Stimulated activated CD8-positive, alpha-beta memory T cell treated with anti-CD3 and anti-CD28 coated beads, Interleukin-2, amount 100 ng/mL, for 48 hours (primary cell): ENCODE data around the gene MKLN1.
"Not testable (repeated sequence)": the region's sequence is repeated elsewhere in the genome, so short reads cannot be mapped to it uniquely, and the experiment has no call there.

Experiments used
- DNase-seq, 2 donors: peaks; one replicate each; pipeline ENCODE4 v3.0.0-alpha.2; 2020; ENCODE audit warnings: low read depth in 2 of 2

Gene MKLN1

DNA sequence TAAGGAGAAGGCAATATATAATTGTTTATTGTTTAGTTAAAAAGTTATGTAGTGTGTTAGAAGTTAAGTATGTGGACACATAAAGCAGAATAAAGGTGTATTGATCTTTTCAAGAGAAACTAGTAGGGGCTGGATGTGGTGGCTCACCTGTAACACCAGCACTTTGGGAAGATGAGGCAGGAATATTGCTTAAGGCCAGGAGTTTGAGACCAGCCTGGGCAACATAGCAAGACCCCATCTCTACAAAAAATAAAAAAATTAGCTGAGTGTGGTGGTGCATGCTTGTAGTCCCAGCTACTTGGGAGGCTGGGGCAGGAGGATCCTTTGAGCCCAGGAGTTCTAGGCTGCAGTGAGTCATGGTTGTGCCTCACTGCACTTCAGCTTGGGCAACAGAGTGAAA, 135.0 kb downstream of the MKLN1 start:
- not testable (repeated sequence) for DNase-seq

DNA sequence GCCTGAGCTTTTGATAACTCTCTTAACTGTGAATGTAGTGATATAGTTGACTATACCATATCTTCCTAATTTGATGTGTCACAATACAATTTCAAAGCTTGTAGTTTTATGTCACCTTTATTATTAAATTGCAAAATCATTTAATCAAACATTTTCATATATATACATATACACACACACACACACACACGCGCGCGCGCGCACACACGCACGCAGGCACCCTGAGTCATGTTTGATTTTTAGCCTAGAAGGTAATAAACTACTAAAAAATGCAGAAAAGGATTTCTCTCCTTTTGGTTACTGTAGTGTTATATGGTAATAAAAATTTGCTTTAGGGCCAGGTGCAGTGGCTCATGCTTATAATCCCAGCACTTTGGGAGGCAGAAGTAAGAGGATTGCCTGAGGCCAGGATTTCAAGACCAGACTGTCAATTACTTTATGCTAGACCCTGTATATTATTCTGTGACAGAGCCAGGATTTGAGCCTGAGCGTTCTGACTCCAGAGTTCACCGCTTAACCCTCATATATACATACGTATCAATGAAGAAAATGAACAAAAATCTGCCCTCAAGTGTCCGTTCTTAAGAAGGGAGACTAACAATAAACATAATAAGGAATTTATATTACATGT, 139.2 kb downstream of the MKLN1 start:
- no peak for DNase-seq

DNA sequence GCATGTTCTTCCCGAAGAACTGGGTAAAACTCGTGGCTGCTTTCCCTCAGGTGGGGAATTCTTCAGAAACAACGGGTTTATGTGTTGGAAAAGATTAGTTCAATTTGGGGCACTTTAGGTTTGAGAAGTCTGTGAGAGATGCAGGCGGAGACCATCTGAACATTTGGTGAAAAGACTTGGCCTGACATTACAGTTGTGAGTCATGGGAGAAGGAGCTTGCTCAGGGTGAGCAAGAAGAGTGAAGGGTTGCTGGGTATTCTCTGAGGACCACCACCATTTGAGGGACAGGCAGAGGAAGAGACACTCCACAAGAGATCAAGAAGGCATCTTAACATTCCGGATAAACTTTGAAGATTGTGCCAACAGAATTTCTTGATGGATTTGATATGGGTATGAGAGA, 140.1 kb downstream of the MKLN1 start:
- DNase-seq = no peak

DNA sequence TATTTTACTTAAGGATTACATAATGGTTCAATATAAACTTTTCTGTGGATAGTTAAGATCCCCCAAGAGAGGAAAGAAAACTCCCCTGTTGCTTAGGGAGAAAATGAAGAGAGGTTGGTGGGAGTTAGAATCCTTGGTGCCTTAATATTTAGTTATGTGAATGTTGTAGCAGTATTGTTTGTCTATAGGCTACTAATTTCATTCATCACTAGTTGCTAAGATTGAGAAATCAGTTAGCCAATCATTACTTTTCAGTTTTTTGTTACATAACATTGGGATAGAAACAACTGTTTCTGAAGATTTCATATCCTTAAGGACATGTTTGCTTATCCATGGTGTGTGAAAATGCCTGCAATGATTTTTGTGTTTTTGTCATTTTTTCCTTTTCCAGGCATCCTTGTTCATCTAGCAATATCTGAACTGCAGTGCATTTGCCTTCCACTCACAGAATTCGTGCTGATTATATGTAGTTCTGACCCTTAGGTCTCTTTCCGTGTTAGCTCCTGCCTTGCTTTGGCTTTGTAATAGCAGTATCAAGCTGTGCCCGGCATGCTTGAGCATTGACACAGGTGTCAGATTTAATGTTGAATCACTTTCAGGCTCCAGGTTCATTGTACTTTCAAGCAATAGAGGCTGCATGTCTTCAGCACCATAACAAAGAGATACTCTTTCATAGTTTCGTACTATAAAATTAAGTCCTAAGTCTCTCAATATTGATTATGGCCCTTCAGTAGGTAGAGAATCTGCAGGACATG, 143.8 kb downstream of the MKLN1 start:
- no peak for DNase-seq

DNA sequence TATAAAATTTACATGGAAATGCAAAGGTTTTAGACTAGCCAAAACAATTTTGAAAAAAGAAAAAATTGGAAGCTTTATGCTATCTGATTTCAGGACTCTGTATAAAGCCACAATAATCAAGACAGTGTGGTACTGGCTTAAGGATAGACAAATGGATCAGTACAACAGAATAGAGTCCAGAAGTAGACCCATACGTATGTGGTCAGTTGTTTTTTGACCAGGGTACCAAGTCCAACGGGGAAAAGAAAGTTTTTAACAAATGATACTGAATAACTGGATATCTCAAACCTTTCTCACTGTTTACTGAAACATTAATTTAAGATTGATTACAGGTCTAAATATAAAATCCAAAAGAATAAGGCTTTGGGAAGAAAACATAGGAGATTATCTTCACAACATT, 149.1 kb downstream of the MKLN1 start:
- no peak for DNase-seq

DNA sequence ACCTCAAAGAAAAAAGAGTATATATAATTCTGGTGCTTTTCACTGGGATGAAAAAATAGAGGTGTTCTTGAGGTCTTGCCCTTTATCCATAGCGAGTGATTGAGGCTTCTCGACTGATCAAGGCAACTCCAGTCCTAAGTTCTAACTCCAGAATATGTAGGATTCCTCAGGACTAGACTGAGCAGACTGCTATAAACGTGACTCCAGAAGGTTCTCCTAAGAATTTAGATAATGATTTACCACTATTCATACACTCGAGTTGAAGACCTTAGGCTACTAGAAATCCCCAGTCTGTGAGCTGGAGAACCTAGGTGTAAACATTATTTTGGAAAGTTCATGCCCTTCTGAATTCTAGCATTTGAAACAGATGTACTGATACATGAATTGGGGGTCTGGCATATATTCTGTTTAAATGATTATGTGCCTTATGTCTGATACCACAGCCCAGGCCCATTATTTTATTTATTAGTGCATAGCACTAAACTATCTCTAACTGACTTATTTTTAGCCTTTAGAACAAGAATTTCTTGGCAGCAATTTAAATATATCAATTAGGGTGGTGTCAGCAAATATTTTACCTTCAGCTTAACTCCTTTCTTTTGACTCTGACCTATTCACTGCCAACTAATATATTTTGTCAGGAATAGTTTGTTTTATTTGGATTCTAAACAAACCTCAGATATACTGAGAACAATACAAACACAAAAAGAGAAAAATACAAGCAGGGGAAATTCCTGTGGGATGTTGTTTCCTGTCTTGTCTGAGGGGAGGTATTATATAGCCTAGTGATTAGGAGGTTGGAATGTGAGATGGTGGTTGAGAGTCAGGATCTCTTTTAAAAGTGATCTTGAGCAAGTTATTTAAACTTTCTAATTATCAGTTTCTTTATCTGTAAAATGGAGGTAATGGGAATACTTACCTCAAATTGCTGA, 153.0 kb downstream of the MKLN1 start:
- no peak for DNase-seq

DNA sequence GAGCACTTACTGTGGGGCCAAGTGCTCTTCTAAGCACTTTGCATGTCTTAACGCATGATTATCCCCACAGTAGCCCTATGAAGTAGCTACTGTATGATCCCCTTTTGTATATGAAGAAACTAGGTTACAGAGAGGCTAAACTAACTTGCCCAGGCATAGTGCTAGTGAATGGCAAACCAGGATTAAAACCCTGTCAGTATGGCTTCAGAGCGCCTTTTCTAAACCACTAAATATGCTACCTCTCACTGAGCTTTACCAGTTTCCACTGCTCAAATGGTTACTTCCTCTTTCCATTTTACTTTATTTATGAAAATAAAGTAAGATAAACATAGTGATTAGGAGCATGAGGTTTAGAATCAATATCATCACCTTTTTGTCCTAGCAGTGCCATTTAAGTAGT, 155.1 kb downstream of the MKLN1 start:
- no peak for DNase-seq

DNA sequence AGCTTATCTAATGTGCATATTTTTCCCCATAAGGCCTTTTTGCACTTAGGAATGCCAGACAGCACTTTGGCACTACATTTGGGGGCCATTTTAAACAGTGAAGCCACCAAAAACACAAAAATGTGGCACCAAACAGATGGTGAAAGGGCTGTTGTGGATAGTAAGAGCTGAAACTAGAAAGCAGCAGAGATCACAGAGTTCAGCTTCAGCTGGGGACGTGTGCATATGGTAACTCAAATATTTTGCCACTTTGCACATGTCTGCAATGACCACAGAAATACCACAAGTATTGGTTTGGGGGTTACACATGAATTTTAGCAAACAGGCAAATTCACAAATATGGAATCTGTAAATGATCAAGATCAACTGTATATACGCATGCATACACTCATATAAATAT, 155.9 kb downstream of the MKLN1 start:
- DNase-seq = no peak

DNA sequence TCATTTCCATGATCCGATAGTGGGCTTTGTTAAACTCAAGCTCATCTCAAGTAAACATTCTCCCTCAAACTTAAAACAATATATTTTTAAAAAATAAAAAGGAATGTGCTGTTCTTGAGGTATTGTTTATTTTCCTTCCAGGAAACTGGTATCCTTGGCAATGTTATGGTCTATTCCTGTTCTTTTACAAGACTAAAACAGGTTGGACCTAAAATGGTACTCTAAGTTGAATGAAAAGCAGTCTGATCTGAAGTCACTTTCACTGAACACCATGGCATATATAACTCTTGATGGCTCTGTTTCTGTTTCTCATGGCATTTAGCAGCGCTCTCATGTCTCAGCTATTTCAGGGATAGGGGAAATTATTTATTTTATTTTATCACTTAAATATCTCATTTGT, 158.7 kb downstream of the MKLN1 start:
- DNase-seq = no peak

DNA sequence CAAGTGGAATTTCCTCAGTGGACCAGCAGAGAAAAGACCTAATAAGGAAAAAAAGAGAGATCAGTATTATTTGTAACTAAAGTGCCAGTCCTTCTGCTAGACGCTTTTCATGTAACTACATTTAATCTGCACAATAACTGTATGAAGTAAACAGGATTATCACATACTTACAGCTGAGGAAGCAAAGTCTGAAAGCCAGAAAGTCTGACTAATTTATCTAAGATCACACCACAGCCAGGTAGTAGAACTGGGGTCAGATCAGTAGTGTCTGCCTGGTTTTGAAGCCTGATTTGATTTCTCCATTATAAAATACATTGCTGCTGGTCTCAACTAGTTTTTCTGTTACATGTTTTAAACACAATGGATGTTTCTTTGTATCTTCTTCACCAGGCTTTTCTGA, 159.5 kb downstream of the MKLN1 start:
- DNase-seq = no peak

DNA sequence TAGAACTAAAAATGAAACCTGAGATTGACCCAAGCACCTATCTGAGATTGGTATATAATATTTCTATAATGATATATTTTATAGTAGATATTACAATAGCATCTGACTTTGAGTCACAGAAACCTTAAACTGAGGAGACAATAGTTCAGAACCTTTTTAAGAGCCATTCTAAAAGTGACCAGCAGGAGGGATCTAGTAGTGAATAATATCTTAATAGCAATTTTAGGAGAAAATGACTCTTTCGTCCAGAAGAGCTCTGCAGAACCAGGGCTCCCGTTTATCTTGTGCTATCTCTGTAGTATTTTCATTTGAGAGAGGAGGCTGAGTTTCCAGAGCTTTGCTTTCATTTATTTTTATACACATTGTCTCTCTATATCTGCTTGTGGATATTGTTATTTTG, 160.7 kb downstream of the MKLN1 start:
- DNase-seq = no peak

DNA sequence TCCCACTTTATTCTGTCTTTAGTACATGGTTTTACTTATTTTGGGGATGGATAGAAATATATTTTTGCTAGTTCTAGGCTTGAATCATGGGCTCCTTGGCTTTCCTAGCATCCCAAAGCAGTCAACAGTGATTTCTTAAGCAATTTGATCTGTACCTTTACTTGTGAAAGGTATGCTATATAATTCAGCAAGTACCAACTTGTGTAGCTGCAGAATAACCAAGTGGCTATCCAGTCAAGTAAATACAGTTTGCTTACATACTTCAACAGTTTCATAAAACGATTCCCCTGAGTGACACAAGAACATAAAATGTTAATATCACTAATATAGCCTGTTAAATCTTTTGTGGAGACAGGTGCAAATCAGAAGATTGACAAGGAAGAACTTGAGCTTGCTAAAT, 161.5 kb downstream of the MKLN1 start:
- no peak for DNase-seq

DNA sequence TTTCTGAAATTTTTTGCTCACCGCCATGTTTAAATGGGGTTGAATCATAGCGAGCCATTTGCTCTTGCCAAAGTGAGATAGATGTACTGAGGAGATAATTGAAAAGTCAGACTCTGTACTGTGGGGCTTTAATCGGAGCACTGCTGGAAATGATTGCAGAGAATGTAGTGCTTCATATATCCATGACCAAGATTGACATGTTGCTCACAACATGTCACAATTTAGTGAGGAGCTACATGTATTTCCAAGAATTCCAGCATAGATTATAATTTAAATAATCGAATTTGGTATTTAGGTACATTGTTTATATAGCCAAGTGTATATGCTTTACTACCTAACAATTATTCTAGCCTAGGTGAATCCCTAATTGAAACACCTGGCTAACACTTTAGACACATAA, 162.2 kb downstream of the MKLN1 start:
- DNase-seq = no peak

DNA sequence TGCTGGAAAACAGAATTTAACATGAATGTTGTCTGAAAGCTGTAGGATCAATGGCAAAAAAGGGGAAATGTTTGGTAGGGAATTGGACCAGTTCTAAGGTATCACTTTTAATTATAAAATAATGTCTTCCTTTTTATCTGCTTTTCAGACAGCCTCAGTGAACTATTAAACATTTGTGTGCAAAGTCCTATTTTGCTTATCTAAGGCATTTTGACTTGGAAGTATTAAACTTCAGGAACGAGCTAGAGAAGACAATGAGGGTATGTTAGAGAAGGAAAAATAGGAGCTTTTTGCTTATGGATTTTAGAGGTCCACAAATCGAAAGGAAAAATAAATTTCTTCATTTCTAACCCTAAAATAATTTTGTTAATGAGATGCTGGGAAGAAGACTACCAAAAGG, 165.4 kb downstream of the MKLN1 start:
- DNase-seq = no peak

DNA sequence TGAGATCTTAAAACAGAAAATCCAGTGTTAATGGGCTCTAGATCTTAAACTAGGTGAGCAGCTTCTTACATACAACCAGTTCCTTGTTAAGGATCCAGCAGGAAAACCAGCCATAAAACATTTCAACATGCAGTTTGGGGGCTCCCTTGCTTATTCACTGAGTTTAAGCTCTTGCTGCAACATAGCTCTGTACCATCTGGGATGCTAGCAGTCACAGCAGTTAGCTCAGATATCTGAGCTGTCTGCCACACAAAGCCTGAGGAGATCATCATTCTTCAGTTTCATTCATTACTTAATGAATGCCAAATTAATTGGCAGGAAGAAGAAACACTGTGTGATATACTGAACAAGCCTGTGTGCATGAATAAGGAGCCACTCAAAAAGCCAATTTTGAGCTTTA, 165.9 kb downstream of the MKLN1 start:
- DNase-seq = no peak

DNA sequence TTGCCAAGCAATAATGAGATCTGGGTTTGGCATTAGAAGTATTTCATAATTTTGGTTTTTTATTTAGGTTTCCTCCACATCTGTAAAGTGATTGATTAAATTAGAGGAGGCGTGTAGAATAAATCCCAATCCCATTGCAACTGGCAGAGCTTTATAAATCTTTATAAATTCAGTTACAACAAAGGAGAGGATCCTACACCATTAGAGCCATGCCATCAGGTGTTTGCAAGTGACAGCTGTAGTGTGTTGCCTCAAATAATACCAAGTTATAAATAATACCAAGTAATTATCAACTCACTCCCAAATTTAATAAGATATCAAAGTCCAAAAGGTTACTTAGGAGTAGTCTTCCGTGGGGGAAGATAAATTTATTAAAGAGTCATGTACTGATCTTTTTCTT, 166.5 kb downstream of the MKLN1 start:
- no peak for DNase-seq

DNA sequence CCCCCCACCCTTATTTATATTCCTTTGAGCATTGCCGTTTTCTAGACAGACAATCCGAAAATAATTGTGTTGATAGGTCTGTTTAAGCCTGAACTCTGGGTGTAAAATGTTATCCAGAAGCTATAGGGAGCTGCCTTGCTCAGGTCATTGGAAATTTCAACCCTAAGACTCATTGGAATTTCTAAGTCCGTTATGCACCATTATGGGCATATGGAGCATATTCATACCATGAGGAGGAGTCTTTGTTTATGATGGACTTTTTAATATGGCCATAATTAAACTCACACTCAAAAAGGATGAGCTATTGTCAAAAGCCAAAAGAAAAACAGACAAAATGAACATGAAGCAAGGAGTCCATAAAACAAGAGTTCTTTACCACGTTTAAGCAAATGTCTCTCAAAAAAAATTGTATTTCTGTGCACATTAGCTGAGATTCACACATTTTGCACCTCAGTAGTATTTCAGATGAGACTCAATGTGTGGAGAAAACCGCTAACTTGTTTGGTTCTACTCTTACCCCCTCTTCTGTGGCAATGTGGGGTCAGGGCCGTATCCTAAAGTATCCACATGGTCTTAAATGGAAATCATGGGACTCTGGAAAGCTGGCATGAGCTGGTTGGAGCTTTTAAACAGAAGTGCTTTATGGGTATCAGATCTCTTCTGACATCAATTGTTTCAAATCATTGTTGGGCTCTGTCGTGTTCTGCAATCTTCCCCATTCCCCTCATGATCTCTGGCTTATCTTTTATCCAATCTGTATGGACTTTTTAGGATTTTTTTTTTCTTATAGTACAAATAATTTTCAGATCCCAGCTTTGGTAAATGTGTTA, 168.2 kb downstream of the MKLN1 start:
- DNase-seq = no peak

DNA sequence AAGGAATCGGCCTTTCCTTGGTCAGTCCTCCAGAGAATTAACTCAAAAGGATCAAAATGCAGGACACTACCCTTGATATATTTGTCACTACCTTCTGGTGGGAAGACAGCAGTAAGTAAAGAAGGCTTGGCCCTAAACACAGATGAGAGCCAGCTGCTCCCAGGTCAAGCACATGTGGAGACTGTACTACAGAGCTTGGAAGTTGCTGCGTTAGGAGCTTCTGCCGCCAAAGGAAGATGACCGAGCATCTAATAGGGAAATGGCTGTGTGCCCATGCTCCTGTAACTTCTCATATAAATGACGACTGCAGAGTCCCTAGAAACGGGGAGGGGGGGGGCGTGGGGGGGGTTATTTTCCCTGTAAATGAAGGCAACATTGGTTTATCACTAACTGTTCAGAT, 169.8 kb downstream of the MKLN1 start:
- no peak for DNase-seq

DNA sequence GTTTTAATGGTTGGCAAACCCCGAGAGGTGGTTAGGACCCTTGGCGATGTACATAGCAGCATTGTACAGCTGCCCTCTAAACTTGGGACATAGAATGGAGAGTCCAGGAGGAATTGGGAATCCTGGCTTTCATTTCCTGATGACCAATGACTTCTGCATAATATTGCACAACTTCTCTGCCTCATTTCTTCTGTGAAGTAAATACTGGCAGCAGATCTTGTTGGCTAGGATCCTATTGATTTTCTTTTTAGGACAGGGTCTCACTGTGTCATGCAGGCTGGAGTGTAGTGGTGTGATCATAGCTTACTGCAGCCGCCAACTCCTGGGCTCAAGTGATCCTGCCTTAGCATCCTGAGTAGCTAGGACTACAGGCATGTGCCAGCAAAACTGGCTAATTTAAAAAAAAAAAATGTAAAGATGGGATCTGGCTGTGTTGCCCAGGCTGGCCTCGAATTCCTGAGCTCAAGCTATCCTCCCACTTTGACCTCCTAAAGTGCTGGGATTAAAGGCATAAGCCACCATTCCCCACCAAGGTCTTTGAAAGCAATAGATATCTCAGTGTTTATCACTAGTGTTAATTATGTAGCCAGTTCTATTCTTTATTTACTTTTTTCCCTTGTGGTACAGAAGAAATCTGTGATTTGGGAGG, 170.7 kb downstream of the MKLN1 start:
- DNase-seq = no peak

DNA sequence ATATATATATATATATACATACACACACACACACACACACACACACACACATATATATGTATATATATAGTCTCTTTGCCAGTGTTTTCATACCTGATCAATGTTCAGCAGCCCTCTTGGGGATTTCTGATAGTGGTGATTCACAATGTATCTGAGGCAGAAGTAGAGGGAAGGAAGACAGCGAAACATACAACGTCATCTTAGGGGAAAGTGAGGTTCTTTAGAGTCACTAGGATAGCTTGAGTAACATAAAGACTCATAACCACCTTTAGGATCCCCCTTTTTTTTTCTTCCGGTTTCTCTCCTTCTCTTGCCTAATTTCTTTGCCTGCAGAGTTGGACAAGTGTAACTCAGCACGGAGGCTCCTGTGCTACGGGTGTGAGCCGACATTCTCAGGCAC, 172.1 kb downstream of the MKLN1 start:
- DNase-seq = no peak

DNA sequence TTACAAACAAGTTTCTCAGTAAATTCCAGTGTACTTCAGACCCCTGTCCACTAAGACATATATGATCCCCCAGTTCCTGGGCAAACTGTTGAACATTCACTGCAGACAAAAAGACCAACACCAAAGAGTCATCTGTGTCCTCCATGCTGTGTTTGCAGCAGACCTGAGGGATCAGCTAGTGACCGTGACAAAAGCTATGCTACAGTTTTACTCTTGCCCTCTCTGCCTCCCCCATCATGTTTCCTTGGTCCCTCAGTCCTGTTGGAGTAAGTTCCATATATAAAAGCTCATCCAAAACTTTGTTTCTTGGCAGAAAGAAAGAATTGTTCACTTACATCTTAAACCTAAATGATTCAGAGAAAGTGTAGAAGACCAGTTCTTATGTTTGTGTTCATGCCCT, 172.7 kb downstream of the MKLN1 start:
- DNase-seq = no peak
